Measurements from ENCODE around the gene IFI27L1.
"Not testable (repeated sequence)": the region's sequence is repeated elsewhere in the genome, so short reads cannot be mapped to it uniquely, and the experiment has no call there.

IFI27L1 gene

DNA sequence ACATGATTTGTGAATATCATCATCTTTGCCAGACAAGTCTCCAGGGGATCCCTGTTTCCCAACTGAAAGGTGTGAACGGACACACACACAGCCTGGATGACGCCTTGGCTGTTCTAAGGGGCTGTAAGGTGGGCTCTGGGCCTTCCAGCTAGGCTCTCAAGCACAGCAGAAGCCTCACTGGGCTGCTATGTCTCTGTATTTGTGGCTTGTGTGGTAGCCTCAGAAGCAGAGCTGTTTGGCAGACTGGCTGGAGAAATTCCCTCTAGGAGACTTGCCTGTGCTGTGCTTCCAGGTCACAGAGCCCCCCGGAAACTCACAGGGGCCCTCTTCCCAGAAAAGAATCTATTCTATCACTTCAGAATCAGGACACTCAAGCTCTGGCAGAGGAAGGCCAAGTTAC is 33.5 kb upstream of the IFI27L1 start:
- DNase-seq (ENCODE audit: low read depth in 2 of 2, low spot score in 1 of 2): no peak

DNA sequence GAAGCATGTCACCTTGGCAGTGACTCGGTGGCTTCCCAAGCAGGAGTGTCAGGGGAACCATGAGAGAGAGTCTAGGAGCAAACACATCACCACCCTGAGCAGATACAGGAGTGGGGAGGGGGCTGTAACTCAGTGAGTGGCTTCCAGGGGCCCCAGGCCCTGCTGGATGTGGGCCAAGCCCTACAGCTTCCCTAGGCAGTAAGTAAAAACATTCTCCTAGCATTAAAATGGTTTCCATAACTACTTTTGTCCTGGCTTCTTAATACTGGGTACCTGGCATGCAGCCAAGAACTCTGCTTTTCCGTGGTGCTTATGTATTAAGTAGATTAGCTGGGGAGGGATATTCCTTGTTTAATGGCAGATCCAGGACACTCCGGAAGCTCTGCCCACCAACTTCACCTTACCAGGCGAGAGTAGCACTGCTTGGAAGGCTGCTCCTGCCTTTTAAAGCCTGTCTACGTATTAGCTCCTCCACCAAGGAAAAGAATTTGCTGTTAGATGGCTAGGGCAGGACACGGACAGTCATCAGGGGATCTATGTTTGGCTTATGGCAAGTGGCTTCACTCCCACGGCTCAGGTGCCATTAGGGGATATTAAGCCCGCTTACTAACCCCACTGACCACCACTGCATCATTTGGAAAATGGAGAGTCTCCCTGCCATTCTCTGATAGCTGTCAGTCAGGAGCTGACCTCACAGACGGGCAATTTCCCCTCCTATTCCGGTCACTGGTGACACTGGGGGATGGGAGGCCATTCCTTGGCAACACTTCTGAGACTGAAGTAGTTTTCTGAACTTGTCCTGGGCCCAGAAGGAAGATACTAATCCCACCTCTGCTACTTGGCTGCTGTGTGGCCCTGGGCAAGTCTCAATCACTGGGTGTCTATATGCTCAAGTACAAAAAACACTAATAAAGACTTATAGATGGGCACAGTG is 32.2 kb upstream of the IFI27L1 start:
- no peak for DNase-seq (ENCODE audit: low read depth in 2 of 2, low spot score in 1 of 2)

DNA sequence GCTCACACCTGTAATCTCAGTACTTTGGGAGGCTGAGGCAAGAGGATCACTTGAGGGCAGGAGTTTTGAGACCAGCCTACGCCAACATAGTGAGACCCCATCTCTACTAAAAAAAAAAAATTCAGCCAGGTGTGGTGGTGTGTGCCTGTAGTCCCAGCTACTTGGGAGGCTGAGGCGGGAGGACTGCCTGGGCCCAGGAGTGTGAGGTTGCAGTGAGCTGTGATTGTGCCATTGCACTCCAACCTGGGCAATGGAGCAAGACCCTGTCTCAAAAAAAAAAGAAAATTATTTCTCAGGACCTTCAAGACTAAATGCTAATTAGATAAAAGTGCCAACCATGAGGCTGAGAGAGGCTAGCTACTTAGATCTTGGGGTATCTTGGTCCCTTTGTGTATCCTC is 31.5 kb upstream of the IFI27L1 start:
- no peak for DNase-seq (ENCODE audit: low read depth in 2 of 2, low spot score in 1 of 2)

DNA sequence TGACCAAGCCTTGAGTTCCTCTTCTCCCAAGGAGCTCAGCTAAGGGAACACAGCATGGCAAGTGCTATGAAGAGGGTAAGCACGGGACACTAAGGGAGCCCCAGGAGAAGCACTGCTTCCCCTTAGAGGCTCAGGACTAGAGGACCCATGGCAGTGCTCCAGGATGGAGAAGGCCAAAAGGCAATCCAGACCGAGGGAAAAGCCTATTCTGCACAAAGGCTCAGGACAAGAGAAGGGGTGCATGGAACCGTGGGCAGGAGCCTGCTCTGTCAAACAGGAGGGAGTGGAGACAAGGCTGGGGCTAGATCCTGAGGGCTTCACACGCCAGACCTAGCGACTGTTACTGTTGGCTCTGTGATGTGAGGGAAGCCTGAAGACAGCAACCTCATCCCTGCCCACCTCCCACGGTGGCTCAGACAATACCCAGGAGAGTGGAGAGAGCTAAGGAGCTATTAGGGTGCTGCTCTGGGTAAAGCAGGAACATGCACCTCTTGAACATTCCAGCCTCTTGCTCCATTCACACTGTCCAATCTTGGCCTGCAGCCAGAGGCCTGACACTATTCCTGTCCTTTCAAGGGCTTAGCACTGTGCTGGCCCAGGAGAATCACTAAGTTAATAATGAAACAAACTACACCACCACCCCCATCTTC is 30.8 kb upstream of the IFI27L1 start:
- DNase-seq (ENCODE audit: low read depth in 2 of 2, low spot score in 1 of 2): no peak

DNA sequence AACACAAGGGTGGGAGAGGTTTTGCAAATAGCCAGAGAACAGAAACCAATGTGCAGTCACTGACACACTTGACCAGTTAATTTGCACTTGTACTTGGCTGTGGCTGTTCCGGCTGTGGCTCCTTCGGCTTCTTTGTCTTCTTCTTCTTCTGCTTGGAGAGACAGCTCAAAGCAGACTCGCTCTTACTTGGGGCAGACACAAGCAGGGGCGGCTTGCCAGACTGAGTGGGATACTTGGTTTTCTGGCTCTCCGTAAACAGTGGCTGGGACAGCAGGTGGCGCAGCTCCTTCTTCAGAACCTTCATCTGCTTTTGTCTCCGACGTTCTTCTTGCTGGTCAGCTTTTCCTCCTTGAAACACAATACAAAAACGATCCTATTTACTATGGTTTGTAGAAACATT is 30.0 kb upstream of the IFI27L1 start:
- DNase-seq (ENCODE audit: low read depth in 2 of 2, low spot score in 1 of 2): no peak

DNA sequence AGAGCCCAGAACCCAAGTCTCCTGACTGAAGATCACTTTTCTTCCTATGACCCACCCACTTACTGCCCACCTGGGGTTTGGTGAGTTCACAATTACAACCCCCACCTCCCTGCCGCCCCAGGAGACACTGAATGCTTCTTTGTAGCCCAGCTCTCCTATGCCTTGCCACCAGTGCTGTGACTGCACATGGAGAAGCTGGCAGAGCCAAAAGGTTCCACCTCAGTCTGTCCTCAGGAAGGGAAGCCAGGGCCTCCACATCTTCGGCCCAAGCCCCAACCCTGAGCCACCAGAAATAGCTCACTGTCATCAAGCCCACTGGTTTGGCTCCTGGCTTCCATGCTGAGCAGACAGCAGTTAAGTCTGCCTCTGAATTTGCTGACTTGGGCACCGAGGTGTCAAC is 29.3 kb upstream of the IFI27L1 start:
- no peak for DNase-seq (ENCODE audit: low read depth in 2 of 2, low spot score in 1 of 2)

DNA sequence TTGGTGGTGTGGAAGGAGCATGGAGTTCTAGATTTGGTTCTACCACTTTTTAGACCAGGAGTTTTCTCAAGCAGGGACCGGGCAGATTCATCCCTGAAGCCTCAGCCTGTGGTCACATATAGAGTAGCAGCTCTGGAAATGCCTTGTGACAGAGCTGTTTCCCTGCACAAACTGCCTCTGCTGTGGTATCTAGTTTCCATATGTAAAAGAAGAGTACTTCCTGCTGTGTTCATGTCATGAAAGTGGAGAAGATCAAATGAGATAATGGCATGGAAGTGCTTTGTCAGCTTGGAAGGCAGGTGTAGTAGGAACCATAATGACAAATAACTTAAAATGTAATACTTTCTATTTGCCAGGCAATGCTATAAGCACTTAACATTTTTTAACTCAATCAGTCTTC is 28.9 kb upstream of the IFI27L1 start:
- DNase-seq (ENCODE audit: low read depth in 2 of 2, low spot score in 1 of 2): no peak

DNA sequence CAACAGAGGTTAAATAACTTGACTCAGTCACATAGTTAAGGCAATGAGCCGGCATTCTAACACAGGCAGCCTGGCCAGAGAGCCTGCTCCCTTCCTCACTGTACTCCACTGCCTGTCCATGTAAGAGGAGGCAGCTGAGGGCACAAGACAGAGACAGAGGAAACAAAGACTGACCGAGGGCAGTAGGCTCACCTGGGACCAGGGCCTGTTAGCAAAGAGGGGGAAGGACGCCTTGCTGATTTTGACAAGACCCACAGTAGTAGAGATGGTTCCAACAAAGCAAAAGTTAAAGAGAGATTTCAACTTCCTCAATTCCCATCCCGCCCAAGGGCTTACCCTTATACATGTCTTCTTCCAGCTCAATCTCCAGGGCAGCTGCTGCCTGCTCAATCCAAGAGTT is 28.4 kb upstream of the IFI27L1 start:
- no peak for DNase-seq (ENCODE audit: low read depth in 2 of 2, low spot score in 1 of 2)

DNA sequence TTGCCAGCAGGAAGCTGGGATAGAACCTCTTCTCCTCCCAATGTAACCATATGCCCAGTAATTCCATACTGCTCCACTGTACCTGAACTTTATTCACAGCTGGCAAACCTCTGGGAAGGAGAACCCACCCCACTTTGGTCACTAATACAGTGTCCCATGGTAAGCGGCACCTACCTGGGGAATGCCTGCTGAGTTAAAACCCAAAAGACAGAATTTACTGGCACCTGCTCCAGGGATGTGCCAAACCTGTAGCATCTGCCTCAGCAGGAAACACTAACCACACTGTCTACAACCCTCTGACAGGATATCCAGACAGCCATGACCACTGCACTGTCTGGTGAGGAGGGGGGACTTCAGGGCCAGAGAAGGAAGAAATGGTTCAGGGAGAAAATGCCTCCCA is 26.7 kb upstream of the IFI27L1 start:
- DNase-seq (ENCODE audit: low read depth in 2 of 2, low spot score in 1 of 2): no peak

DNA sequence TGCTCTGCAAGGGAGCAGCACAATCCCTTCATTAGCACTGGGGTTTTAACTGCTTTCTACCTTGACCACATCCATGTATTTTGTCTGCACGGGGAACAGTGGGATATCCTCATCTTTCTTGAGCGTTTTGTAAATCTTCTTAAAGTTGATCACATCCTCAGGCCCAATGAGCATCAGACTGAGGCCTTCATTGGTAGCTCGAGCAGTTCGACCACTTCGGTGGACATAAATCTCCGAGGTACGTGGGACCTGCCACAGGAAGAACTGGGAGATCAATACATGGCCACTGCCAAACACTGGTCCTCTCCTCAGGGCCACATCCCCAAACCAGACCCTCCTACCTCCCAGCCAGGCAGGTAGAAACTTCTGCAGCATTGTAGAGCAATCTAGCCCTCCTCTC is 26.2 kb upstream of the IFI27L1 start:
- DNase-seq (ENCODE audit: low read depth in 2 of 2, low spot score in 1 of 2): no peak

DNA sequence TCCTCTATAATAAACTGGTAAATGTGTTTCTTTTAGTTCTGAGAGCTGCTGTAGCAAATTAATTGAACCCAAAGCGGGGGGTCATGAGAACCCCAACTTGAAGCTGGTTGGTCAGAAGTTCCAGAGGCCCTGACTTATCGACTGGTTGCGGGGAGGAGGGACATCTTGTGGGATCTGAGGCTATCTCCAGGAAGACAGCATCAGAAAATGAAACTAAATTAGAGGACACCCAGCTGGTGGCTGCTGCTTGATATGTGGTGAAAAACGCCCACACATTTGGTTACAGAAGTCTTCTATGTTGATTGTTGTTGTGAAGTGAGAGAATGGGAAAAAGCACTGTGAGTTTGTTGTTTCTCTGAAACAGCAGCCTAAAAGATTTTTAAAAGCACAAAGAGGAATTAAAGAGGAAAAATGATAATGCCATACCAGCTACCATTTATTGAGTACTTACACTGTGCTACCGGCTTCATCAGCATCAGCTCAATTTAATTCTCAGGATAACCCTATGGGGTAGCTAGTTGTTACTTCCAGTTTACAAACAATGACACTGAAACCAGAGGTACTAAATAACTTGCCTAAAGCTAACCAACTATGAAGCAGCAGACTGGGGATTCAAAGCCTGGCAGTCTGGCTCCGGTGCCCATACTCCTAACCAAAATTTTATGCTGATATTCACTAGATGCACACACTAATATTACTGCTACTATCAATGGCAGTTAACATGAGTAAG is 24.4 kb upstream of the IFI27L1 start:
- DNase-seq (ENCODE audit: low read depth in 2 of 2, low spot score in 1 of 2): no peak

DNA sequence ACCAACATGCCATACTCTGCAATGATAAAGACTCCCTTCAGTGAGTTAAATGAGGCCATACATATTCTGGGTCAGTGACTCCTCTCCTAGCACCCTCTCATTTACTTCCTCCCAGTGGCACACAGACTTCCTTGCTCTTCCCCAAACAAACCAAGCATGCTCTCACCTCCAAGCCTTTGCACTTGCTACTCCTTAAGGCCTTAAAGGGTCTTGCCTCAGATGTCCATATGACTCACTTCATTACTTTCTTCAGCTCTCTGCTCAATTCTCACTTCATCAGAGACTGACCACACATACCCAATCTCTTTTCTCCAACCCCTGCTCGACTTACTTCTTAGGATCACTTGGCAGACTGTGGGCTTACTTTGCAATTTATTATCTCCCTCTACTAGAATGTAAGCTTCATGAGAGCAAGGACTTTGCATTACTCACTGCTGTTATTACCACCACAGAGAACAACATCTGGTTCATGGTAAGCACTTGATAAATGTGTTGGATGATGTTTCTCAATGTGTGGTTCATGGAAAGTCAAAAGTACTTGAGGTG is 22.9 kb upstream of the IFI27L1 start:
- DNase-seq (ENCODE audit: low read depth in 2 of 2, low spot score in 1 of 2): no peak

DNA sequence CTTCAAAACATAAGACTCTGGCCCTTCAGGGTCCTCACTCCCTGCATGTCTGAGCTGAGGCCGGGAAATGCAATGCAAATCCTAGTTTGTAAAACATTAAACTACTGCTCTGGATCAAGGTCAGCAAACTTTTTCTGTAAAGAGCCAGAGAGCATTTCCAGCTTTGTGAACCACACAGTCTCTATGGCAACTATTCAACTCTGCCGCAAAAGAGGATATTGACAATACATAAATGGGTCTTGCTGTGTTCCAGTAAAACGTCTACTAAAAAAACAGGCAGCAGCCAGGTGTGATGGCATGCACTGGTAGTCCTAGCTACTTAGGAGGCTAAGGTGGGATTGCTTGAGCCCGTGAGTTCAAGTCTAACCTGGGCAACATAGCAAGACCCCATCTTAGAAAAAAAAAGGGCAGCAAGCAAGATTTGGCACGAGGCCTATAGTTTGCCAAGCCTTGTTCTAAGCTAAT is 22.4 kb upstream of the IFI27L1 start:
- DNase-seq (ENCODE audit: low read depth in 2 of 2, low spot score in 1 of 2): no peak

DNA sequence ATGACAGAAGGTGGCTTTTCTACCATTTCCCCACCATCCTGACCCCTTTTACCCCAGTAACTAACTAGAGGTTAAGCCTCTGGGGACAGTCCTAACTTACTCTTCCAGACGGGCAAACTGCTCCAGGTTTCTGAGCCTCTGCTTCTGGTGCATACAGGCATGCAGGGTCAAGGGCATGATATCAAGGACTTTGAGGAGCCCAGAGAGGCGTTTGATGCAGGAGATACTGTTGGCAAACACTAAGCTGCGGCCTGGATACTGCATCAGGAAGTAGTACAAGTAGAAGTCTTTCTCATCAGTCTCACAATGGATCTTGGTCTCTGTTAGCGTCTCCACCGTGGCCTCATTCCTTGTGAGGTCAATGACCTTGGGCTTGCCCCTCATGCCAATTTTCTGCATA is 21.1 kb upstream of the IFI27L1 start:
- DNase-seq (ENCODE audit: low read depth in 2 of 2, low spot score in 1 of 2): no peak

DNA sequence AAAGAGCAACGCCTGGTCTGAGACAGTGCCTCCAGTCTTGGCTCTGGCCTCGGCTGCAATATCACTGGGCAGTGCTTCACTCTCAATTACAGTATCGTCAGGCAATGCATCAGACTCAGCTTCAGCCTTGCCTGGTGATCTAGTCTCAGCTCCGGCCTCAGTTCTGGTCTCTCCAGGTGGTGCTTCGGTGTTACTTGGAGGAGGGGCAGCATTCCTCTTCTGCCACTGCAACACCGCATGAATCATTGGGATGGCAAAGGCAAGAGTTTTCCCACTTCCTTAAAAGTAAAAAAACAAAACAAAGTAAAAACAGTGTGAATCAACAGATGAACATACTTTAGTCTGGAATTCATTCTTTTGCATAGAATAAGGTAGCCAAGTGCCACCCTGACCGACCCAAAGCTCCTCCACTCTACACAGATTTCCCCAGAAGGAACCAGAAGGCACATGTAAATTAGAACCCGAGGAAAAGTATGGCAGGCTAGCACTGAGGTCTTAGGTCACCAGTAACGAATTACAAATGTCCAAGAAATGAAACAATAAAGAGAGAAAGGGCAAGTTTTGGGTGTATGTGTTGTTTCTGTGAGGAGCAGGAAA is 18.7 kb upstream of the IFI27L1 start:
- no peak for DNase-seq (ENCODE audit: low read depth in 2 of 2, low spot score in 1 of 2)

DNA sequence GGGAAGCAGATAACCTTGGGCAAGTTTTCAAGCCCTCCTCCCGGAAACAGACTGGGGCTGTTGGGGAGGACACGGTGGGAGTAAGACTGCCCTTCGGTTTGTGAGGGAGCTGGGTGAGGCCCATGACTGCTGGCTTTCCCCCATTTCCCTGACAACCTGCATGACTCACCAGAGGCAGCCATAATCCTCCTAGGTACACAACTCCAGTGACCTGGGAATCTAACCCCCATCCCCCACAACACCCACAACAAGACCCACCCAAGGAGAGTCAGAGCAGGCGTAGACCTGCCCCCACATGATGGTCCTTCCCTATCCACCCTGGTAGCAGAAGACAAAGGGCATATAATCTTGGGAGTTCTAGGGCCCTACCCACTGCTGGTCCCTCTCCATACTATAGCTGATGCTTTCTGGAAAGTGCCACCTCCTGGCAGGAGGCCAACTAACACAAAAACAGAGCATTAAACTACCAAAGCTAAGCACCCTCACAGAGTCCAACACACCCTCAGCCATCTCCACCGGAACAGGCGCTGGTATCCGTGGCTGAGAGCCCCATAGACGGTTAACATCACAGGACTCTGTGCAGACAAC is 14.9 kb upstream of the IFI27L1 start:
- DNase-seq (ENCODE audit: low read depth in 2 of 2, low spot score in 1 of 2): no peak

DNA sequence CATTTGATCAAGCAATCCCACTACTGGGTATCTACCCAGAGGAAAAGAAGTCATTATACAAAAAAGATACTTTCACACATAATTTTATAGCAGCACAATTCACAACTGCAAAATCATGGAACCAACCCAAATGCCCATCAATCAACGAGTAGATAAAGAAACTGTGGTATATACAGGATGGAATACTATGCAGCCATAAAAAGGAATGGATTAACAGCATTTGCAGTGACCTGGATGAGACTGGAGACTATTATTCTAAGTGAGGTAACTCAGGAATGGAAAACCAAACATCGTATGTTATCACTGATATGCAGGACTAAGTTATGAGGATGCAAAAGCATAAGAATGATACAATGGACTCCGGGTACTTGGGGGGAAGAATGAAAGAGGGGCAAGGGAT is 9.0 kb upstream of the IFI27L1 start:
- not testable (repeated sequence) for DNase-seq (ENCODE audit: low read depth in 2 of 2, low spot score in 1 of 2)

DNA sequence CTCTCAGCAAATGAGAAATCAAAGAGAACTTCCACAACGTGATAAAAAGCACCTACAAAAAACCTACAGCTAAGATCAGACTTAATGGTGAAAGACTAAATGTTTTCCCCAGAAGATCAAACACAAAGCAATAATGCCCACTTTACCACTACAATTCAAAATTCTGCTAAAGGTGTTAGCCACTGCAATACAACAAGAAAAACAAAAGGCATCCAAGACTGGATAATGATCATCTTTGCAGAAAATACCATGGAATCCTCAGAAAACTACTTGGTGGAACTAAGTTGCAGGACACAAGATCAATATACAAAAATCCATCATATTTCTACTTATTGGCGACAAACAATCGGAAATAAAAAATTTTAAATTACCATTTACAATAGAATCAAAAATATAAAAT is 6.6 kb upstream of the IFI27L1 start:
- DNase-seq (ENCODE audit: low read depth in 2 of 2, low spot score in 1 of 2): no peak

DNA sequence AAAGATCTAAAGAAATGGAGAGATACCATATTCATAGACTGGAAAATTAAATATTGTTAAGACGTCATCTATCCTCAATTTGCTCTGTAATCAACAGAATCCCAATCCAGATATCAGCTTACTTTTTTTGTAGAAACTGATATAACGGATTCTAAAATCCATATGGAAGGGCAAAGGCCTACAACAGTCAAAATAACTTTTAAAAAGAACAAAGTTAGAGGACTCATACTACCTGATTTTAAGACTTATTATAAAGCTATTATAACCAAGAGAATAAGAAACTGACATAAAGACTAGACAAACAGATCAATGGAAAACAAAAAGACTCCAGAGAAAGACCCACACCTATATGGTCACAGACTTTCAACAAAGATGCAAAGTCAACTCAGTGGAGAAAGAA is 6.1 kb upstream of the IFI27L1 start:
- no peak for DNase-seq (ENCODE audit: low read depth in 2 of 2, low spot score in 1 of 2)

DNA sequence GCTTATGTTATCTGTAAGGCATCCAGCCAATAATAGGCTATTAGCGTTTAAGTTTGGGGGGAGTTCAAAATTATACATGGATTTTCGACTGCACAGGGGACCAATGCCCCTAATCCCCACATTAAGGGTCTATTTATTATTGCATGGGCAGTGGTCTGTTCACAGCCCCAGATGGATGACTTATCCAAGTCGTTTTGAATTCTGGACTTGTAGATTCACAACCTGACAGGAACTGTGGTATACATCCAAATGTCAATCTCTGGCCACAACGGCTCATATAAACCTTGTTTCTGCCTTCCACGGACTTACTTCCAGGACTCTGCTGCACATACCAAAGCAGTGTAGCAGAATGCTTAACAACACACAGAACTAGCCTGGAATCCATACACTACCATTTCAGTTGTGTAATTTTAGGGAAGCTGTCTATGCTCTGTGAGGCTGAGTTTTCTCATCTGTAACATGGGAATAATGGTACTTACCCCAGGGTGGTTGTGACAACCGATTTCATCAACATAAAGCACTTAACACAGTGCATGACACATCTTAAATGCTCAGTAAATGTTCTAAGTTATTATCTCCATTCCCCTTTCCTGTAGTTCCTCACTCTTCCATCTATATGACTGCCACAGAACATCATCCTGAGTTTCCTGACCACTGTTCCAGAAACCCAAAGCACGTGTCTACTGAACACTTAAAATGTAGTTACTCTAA is 3.8 kb upstream of the IFI27L1 start:
- DNase-seq (ENCODE audit: low read depth in 2 of 2, low spot score in 1 of 2): no peak

Measured in stimulated activated CD8-positive, alpha-beta memory T cell treated with anti-CD3 and anti-CD28 coated beads, Interleukin-4, amount 100 ng/mL, for 1 hour (primary cell).